Right lobe of liver (tissue), 6 donors: ENCODE results near the gene RPS14. TPM values are rescaled to one million over a fixed set of nuclear protein-coding genes. Genes with fewer than 3 reads are reported as not detected.
"Not testable (repeated sequence)": the region's sequence is repeated elsewhere in the genome, so short reads cannot be mapped to it uniquely, and the experiment has no call there.

Experiments used
- ATAC-seq, 4 donors: fragments of 200-7000 bp; cut with Tn5 transposase; one replicate each; pipeline ENCODE4 v1.9.1; 2020; ENCODE audit warnings: mild to moderate bottlenecking in 4 of 4, moderate library complexity in 4 of 4
- DNase-seq, 3 donors: peaks; one replicate each; pipeline ENCODE4 v3.0.0-alpha.2; 2020
- H3K27ac ChIP-seq, 3 donors: fragments of 200-600 bp; one replicate each; pipeline ENCODE4 v1.8.0; 2022
- H3K27me3 ChIP-seq, 2 donors: fragments of 200-600 bp; one replicate each; pipeline ENCODE4 v1.8.0; 2022
- H3K36me3 ChIP-seq, 4 donors: fragments of 200-600 bp; sonication (generic) in 1 of 4; one replicate each; pipeline versions ENCODE4 v1.5.1 to v1.8.0; 2017 to 2022; ENCODE audit warnings: control low read depth in 1 of 4
- H3K4me1 ChIP-seq, 4 donors: fragments of 200-600 bp; sonication (generic) in 1 of 4; one replicate each; pipeline versions ENCODE4 v1.5.1 to v1.8.0; 2017 to 2022; ENCODE audit warnings: control low read depth in 1 of 4
- H3K4me3 ChIP-seq, 3 donors: fragments of 200-600 bp; one replicate each; pipeline ENCODE4 v1.8.0; 2022
- H3K9me3 ChIP-seq, 4 donors: fragments of 200-600 bp; sonication (generic) in 1 of 4; one replicate each; pipeline versions ENCODE4 v1.5.1 to v1.8.0; 2017 to 2022; ENCODE audit warnings: control low read depth in 1 of 4
- CTCF ChIP-seq, 4 donors: fragments of 200-600 bp in 3 of 4; fragments of 450-650 bp in 1 of 4; IDR thresholded peaks; one replicate each; pipeline versions ENCODE4 v1.5.1 to v1.8.0; 2016 to 2022; ENCODE audit warnings: antibody characterized with exemption in 4 of 4, mild to moderate bottlenecking in 2 of 4
- POLR2A ChIP-seq: fragments of 450-650 bp; IDR thresholded peaks from one replicate; pipeline ENCODE4 v1.6.1; 2017; ENCODE audit warnings: antibody characterized with exemption, mild to moderate bottlenecking
- WGBS: methylation state at CpG from one replicate; pipeline ENCODE4 v1.1.6; 2018; ENCODE audit warnings: low coverage, low lambda C conversion rate; ENCODE audit not compliant: insufficient coverage; ENCODE audit errors: missing lambda C conversion rate; 5-methylcytosine and 5-hydroxymethylcytosine counted together
- intact Hi-C, 2 donors: fragments of 100-400 bp; cut with DNase I; formaldehyde crosslinking; loops; one replicate each; pipeline versions ENCODE4 v1.11.2 to v1.14.1; 2022
- total RNA-seq, 6 experiments: library from RNA; depleted of rRNA in 2 of 6; stranded (reverse); fragments of >200 nt in 2 of 6; fragmentation: NEBNext Ultra II Directional in 3 of 6; extraction: Animal tissue kit (Norgen Biotek cat#: 25700) in 3 of 6; gene quantifications; one replicate each; pipeline versions ENCODE4 v1.1.0 to v1.2.4, GENCODE V29; 2016 to 2023
- donor health status: DM: no; HTN: yes; CAD: no.
- donor health status: DM: no; HTN: no; CAD: no.
- donor health status: DM: no; HTN: no; CAD: no.
- donor health status: DM: no; HTN: yes; CAD: no.
- donor health status: DM: no; HTN: yes; CAD: no.

RPS14 gene
- total RNA-seq, 6 experiments from 2014 or later, result 573 to 800 (median 663) TPM

- no peak overlapping the region for H3K4me3 ChIP-seq
- no peak for TF ChIP-seq POLR2A
- no peak for TF ChIP-seq CTCF (IDR thresholded peaks at IDR 0.05)
- H3K4me1 ChIP-seq, result peaks cover 0 to under 1% (median 0%) of the 10 kb centered on the region in 4 donors
- no peaks in the 10 kb centered on the region for H3K36me3 ChIP-seq
- no peaks in the 10 kb centered on the region for H3K9me3 ChIP-seq
- H3K27me3 ChIP-seq, result no peaks in the 10 kb centered on the region
- ATAC-seq (no peak), DNase-seq (no peak)
- no peak overlapping the region for H3K27ac ChIP-seq
- WGBS, result 61% methylated on average over 2 of the region's 2 CpGs
- intact Hi-C loops, result no loop called here
Observed at GRCh38 chr5:150479416-150479815, 29.9 kb upstream of the RPS14 start.

- ATAC-seq, H3K36me3 ChIP-seq, intact Hi-C loops, H3K4me3 ChIP-seq, DNase-seq, H3K27me3 ChIP-seq, H3K27ac ChIP-seq, H3K9me3 ChIP-seq: not testable (repeated sequence)
- H3K4me1 ChIP-seq, result peaks cover 0 to 16% (median 7%) of the 10 kb centered on the region in 4 donors
- WGBS, result 68% methylated on average over 6 of the region's 6 CpGs
Observed at GRCh38 chr5:150476568-150476967, 27.0 kb upstream of the RPS14 start.

GRCh38 chr5:150473673-150474358, 24.3 kb upstream of the RPS14 start:
- no peak for DNase-seq
- peak overlapping the region in 2 of 3 donors; percentile 37 to 44 for H3K27ac ChIP-seq
- H3K27me3 ChIP-seq, result no peaks in the 10 kb centered on the region
- WGBS, result 64% methylated on average over 7 of the region's 12 CpGs
- no peak for TF ChIP-seq CTCF (IDR thresholded peaks at IDR 0.05)
- peaks cover 0 to 16% (median 7%) of the 10 kb centered on the region in 4 donors for H3K4me1 ChIP-seq
- no peak overlapping the region for H3K4me3 ChIP-seq
- ATAC-seq, result no peak
- intact Hi-C loops, result no loop called here
- H3K36me3 ChIP-seq, result no peaks in the 10 kb centered on the region
- H3K9me3 ChIP-seq, result no peaks in the 10 kb centered on the region

DNA sequence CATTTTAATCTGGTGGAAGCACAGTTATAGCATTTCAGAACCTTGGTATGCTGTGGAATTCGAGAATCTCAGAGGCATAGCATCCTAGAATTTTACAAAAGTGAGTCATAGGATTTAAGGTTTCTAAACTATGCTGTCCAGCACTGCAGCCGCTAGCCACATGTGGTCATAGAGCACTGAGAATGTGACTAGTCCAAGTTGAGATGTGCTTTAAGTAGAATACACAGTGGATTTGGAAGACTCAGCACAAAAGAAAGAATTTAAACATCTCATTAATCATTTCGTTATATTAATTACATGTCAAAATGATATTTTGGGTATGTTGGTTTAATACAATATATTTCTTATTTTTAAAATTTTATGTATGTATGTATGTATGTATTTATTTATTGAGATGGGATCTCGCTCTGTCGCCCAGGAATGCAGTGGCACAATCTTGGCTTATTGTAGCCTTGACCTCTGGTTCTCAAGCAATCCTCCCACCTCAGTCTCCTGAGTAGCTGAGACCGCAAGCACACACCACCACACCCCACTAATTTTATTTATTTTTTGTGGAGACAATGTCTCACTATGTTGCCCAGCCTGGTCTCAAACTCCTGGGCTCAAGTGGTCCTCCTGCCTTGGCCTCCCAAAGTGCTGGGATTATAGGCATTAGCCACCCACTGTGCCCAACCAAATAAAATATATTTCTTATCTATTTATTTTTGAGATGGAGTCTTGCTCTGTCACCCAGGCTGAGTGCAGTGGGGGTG, 20.4 kb upstream of the RPS14 start:
- no peak for TF ChIP-seq CTCF (IDR thresholded peaks at IDR 0.05)
- no peak for TF ChIP-seq POLR2A
- H3K9me3 ChIP-seq, result no peaks in the 10 kb centered on the region
- H3K27ac ChIP-seq, result no peak overlapping the region
- peaks cover 0 to 28% (median 15%) of the 10 kb centered on the region in 4 donors for H3K4me1 ChIP-seq
- intact Hi-C loops, result no loop called here
- H3K27me3 ChIP-seq, result no peaks in the 10 kb centered on the region
- no peak overlapping the region for H3K4me3 ChIP-seq
- DNase-seq (no peak), ATAC-seq (no peak)
- H3K36me3 ChIP-seq, result no peaks in the 10 kb centered on the region
- 84% methylated on average over 6 of the region's 6 CpGs for WGBS

DNA sequence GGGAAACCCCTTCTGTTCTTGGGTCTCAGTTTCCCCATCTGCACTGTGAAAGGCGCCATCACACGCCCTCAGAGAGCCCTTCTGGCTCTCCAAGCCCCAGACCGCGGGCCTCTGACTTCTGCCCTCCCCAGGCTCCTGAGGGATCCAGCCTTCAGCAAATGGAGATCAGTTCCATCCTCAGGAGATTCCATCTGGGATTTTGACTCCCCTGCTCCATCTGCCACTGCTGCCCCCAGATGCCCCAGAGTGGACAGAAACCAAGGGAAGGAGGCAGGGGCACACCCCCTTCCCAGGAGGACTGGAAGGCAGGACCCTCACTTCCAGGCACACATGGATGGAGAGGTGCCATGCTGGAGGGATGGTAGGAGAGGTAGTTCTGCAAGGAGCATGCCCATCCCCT, 18.7 kb upstream of the RPS14 start:
- Histone ChIP-seq H3K9me3 (no peaks in the 10 kb centered on the region), H3K27me3 (no peaks in the 10 kb centered on the region), H3K36me3 (no peaks in the 10 kb centered on the region), H3K4me3 (no peak overlapping the region), H3K27ac (no peak overlapping the region), H3K4me1 (peaks cover 0 to 35% (median 16%) of the 10 kb centered on the region in 4 donors)
- intact Hi-C loops, result no loop called here
- TF ChIP-seq POLR2A (no peak), CTCF (IDR thresholded peaks at IDR 0.05) (no peak)
- no CpG with 5 or more reads among the region's 4 CpGs for WGBS
- DNase-seq (no peak), ATAC-seq (no peak)
